ENCODE results near the gene PPP4R1.
"Not testable (repeated sequence)": the region's sequence is repeated elsewhere in the genome, so short reads cannot be mapped to it uniquely, and the experiment has no call there.

The PPP4R1 gene

GRCh38 chr18:9613550-9614400 lies 584 bp downstream of the PPP4R1 start:
- TF ChIP-seq CTCF (IDR thresholded peaks at IDR 0.05; ENCODE audit: extremely low read depth, missing control alignments): no peak
- DNase-seq (ENCODE audit: low spot score): peak; percentile 76

- TF ChIP-seq CTCF (IDR thresholded peaks at IDR 0.05; ENCODE audit: extremely low read depth, missing control alignments): no peak
These were observed 1.4 kb downstream of the PPP4R1 start for GRCh38 chr18:9612977-9613376.

GRCh38 chr18:9612215-9612830 lies 2.0 kb downstream of the PPP4R1 start:
- TF ChIP-seq CTCF (IDR thresholded peaks at IDR 0.05; ENCODE audit: extremely low read depth, missing control alignments): peak; percentile 35
- peak; percentile 45 for DNase-seq (ENCODE audit: low spot score)

More at GRCh38 chr18:9612977-9613376, 1.4 kb downstream of the PPP4R1 start:
- no peak for DNase-seq (ENCODE audit: low spot score)

- no peak for TF ChIP-seq CTCF (IDR thresholded peaks at IDR 0.05; ENCODE audit: extremely low read depth, missing control alignments)
These were observed 5.2 kb downstream of the PPP4R1 start for GRCh38 chr18:9609190-9609589.

GRCh38 chr18:9608728-9609127 lies 5.6 kb downstream of the PPP4R1 start:
- DNase-seq (ENCODE audit: low spot score): no peak
- TF ChIP-seq CTCF (IDR thresholded peaks at IDR 0.05; ENCODE audit: extremely low read depth, missing control alignments): no peak

More at GRCh38 chr18:9609190-9609589, 5.2 kb downstream of the PPP4R1 start:
- DNase-seq (ENCODE audit: low spot score): no peak

- TF ChIP-seq CTCF (IDR thresholded peaks at IDR 0.05; ENCODE audit: extremely low read depth, missing control alignments): no peak
- DNase-seq (ENCODE audit: low spot score): no peak
These were observed 6.1 kb downstream of the PPP4R1 start for GRCh38 chr18:9608298-9608697.

GRCh38 chr18:9607111-9607510 lies 7.2 kb downstream of the PPP4R1 start:
- not testable (repeated sequence) for DNase-seq (ENCODE audit: low spot score)
